Osteocyte (in vitro differentiated cells): ENCODE data around the gene CHRFAM7A. TPM values are rescaled to one million over a fixed set of nuclear protein-coding genes. Genes with fewer than 3 reads are reported as not detected.
"Not testable (repeated sequence)": the region's sequence is repeated elsewhere in the genome, so short reads cannot be mapped to it uniquely, and the experiment has no call there.

ENCODE experiments used
- DNase-seq: peaks from one replicate; pipeline ENCODE4 v3.0.0; 2021; ENCODE audit warnings: mixed read lengths; ENCODE audit not compliant: unreplicated experiment; ENCODE audit errors: extremely low spot score
- H3K27ac Mint-ChIP-seq: one replicate; pipeline ENCODE4 v1.8.0; 2021; ENCODE audit warnings: mild to moderate bottlenecking, mixed read lengths; ENCODE audit not compliant: unreplicated experiment
- H3K27me3 Mint-ChIP-seq: one replicate; pipeline ENCODE4 v1.8.0; 2021; ENCODE audit warnings: mixed read lengths; ENCODE audit not compliant: unreplicated experiment
- H3K36me3 Mint-ChIP-seq: one replicate; pipeline ENCODE4 v1.8.0; 2021; ENCODE audit warnings: mixed read lengths; ENCODE audit not compliant: unreplicated experiment
- H3K4me1 Mint-ChIP-seq: one replicate; pipeline ENCODE4 v1.8.0; 2021; ENCODE audit warnings: mixed read lengths; ENCODE audit not compliant: unreplicated experiment
- H3K4me3 Mint-ChIP-seq: one replicate; pipeline ENCODE4 v1.8.0; 2021; ENCODE audit warnings: mild to moderate bottlenecking, moderate library complexity, mixed read lengths; ENCODE audit not compliant: unreplicated experiment
- H3K9me3 Mint-ChIP-seq: one replicate; pipeline ENCODE4 v1.8.0; 2021; ENCODE audit warnings: mixed read lengths; ENCODE audit not compliant: unreplicated experiment
- CTCF ChIP-seq: fragments of 200-600 bp; sonication (generic); IDR thresholded peaks from 2 replicates; pipeline ENCODE4 v1.5.0; 2021; ENCODE audit warnings: antibody characterized with exemption, mild to moderate bottlenecking, moderate library complexity
- long read RNA-seq: library from polyadenylated mRNA; unstranded; transcript quantifications from one replicate; pipeline ENCODE4 v2.0.0, GENCODE V29; 2021
- total RNA-seq: library from RNA; stranded (reverse); gene quantifications from 2 replicates; pipeline ENCODE4 v1.2.1, GENCODE V29; 2021

CHRFAM7A gene
- total RNA-seq: 1.7 and 3.4 TPM in 2 replicates
- long read RNA-seq, full-length matches to known transcripts: 6 of 7 reads
- long read RNA-seq, partial matches to known transcripts: 0 of 7 reads
- long read RNA-seq, other reads (novel, unspliced or antisense): 1 of 7 reads

- not testable (repeated sequence) for H3K27ac Mint-ChIP-seq, H3K4me3 Mint-ChIP-seq, DNase-seq, H3K27me3 Mint-ChIP-seq, H3K4me1 Mint-ChIP-seq, H3K36me3 Mint-ChIP-seq, H3K9me3 Mint-ChIP-seq
Measured at GRCh38 chr15:30392766-30393663, at the start of gene CHRFAM7A. Gene CHRFAM7A (minus strand): TSS chr15:30393540. CDS start chr15:30383351, 10,189 bp downstream.

GRCh38 chr15:30438348-30438747 lies 45.0 kb upstream of the CHRFAM7A start:
- not testable (repeated sequence) for H3K4me3 Mint-ChIP-seq, H3K27ac Mint-ChIP-seq, H3K27me3 Mint-ChIP-seq, DNase-seq, H3K4me1 Mint-ChIP-seq, H3K9me3 Mint-ChIP-seq, H3K36me3 Mint-ChIP-seq

- not testable (repeated sequence) for H3K4me1 Mint-ChIP-seq, H3K36me3 Mint-ChIP-seq
- DNase-seq: peak; percentile 25
Measured at GRCh38 chr15:30435878-30436277, 42.5 kb upstream of the CHRFAM7A start.

GRCh38 chr15:30420723-30421122 lies 27.4 kb upstream of the CHRFAM7A start:
- H3K9me3 Mint-ChIP-seq, H3K4me3 Mint-ChIP-seq, H3K27me3 Mint-ChIP-seq, H3K36me3 Mint-ChIP-seq, H3K4me1 Mint-ChIP-seq, H3K27ac Mint-ChIP-seq: not testable (repeated sequence)
- peak; percentile 7 for DNase-seq

More at GRCh38 chr15:30435878-30436277, 42.5 kb upstream of the CHRFAM7A start:
- H3K9me3 Mint-ChIP-seq, H3K27ac Mint-ChIP-seq, H3K27me3 Mint-ChIP-seq, H3K4me3 Mint-ChIP-seq: not testable (repeated sequence)

- H3K9me3 Mint-ChIP-seq, H3K4me1 Mint-ChIP-seq, H3K4me3 Mint-ChIP-seq, H3K36me3 Mint-ChIP-seq, H3K27ac Mint-ChIP-seq, H3K27me3 Mint-ChIP-seq, DNase-seq: not testable (repeated sequence)
Measured at GRCh38 chr15:30414160-30414559, 20.8 kb upstream of the CHRFAM7A start, which contains the start of gene GOLGA8R. Gene GOLGA8R (minus strand): TSS chr15:30414260. CDS start chr15:30414162, 98 bp downstream.

GRCh38 chr15:30407636-30408035 lies 14.3 kb upstream of the CHRFAM7A start:
- H3K27ac Mint-ChIP-seq, H3K9me3 Mint-ChIP-seq, H3K27me3 Mint-ChIP-seq, H3K36me3 Mint-ChIP-seq, H3K4me1 Mint-ChIP-seq, H3K4me3 Mint-ChIP-seq: not testable (repeated sequence)
- peak; percentile 53 for DNase-seq

- not testable (repeated sequence) for H3K36me3 Mint-ChIP-seq, H3K9me3 Mint-ChIP-seq, H3K27ac Mint-ChIP-seq, H3K27me3 Mint-ChIP-seq, H3K4me3 Mint-ChIP-seq, H3K4me1 Mint-ChIP-seq
- peak; percentile 47 for TF ChIP-seq CTCF
- DNase-seq: peak; percentile 85
Measured at GRCh38 chr15:30398988-30399387, 5.6 kb upstream of the CHRFAM7A start.

GRCh38 chr15:30393664-30393991 lies 288 bp upstream of the CHRFAM7A start:
- not testable (repeated sequence) for DNase-seq, H3K9me3 Mint-ChIP-seq, H3K36me3 Mint-ChIP-seq, H3K4me1 Mint-ChIP-seq, H3K27ac Mint-ChIP-seq, H3K4me3 Mint-ChIP-seq, H3K27me3 Mint-ChIP-seq

- not testable (repeated sequence) for H3K27ac Mint-ChIP-seq, H3K27me3 Mint-ChIP-seq, H3K9me3 Mint-ChIP-seq, H3K4me1 Mint-ChIP-seq, H3K4me3 Mint-ChIP-seq, DNase-seq, H3K36me3 Mint-ChIP-seq
Measured at GRCh38 chr15:30386318-30386887, 6.9 kb downstream of the CHRFAM7A start.

GRCh38 chr15:30377082-30377413 lies 16.3 kb downstream of the CHRFAM7A start:
- H3K36me3 Mint-ChIP-seq, H3K27me3 Mint-ChIP-seq, H3K4me3 Mint-ChIP-seq, H3K4me1 Mint-ChIP-seq, DNase-seq, H3K27ac Mint-ChIP-seq, H3K9me3 Mint-ChIP-seq: not testable (repeated sequence)

GRCh38 chr15:30376375-30377081 lies 16.8 kb downstream of the CHRFAM7A start:
- not testable (repeated sequence) for H3K27ac Mint-ChIP-seq, DNase-seq, H3K9me3 Mint-ChIP-seq, H3K36me3 Mint-ChIP-seq, H3K27me3 Mint-ChIP-seq, H3K4me1 Mint-ChIP-seq, H3K4me3 Mint-ChIP-seq
